H1 (cell line): Measurements from ENCODE around the gene UMOD. TPM values are rescaled to one million over a fixed set of nuclear protein-coding genes. Genes with fewer than 3 reads are reported as not detected.

Source experiments
- CTCF ChIA-PET: fragments of 300-600 bp; sonication (Branson Sonifier 250); formaldehyde crosslinking; loops from one replicate; lab custom pipeline; 2021; ENCODE audit not compliant: partially characterized antibody; lab: Charles Lee
- POLR2A ChIA-PET: fragments of 300-600 bp; sonication (Branson Sonifier 250); formaldehyde crosslinking; loops from one replicate; lab custom pipeline; 2021; ENCODE audit warnings: inconsistent platforms; ENCODE audit not compliant: partially characterized antibody; lab: Charles Lee
- DNase-seq, 2 experiments: peaks; one replicate each; pipeline versions ENCODE4 v3.0.0 to v3.0.0-alpha.2; 2010 to 2022; ENCODE audit warnings: low spot score in 2 of 2, low read depth in 1 of 2, mixed read lengths in 1 of 2
- FAIRE-seq: peaks from 2 replicates; lab custom pipeline; 2011; peaks lifted over from hg19 to GRCh38; lab: Jason Lieb, UNC
- H2AFZ ChIP-seq: 2 replicates; pipeline ENCODE4 v1.8.1; 2012; ENCODE audit warnings: low read length, inconsistent platforms
- H2AK5ac ChIP-seq: 2 replicates; pipeline ENCODE4 v1.6.1; 2013; ENCODE audit warnings: low read depth, low read length
- H2BK120ac ChIP-seq: replicated peaks from 2 replicates; pipeline ENCODE3; 2013; ENCODE audit warnings: low read depth, low read length, inconsistent platforms
- H2BK12ac ChIP-seq: 2 replicates; pipeline ENCODE4 v1.6.1; 2013; ENCODE audit warnings: low read depth, low read length
- H2BK15ac ChIP-seq: 2 replicates; pipeline ENCODE4 v1.6.1; 2013; ENCODE audit warnings: low read length
- H2BK20ac ChIP-seq: 2 replicates; pipeline ENCODE4 v1.6.1; 2013; ENCODE audit warnings: low read length
- H2BK5ac ChIP-seq: 2 replicates; pipeline ENCODE4 v1.6.1; 2013; ENCODE audit warnings: low read depth, low read length
- H3K14ac ChIP-seq: 2 replicates; pipeline ENCODE4 v1.6.1; 2013; ENCODE audit warnings: inconsistent platforms; ENCODE audit not compliant: insufficient read length
- H3K18ac ChIP-seq: 2 replicates; pipeline ENCODE4 v1.6.1; 2013; ENCODE audit warnings: low read length; ENCODE audit errors: extremely low read depth
- H3K23ac ChIP-seq: 2 replicates; pipeline ENCODE4 v1.6.1; 2013; ENCODE audit warnings: inconsistent platforms; ENCODE audit not compliant: insufficient read length
- H3K23me2 ChIP-seq: 2 replicates; pipeline ENCODE4 v1.6.1; 2013; ENCODE audit warnings: low read depth, low read length
- H3K27ac ChIP-seq: 2 replicates; pipeline ENCODE4 v1.6.1; 2011; ENCODE audit warnings: low read depth, low read length, inconsistent platforms
- H3K27me3 ChIP-seq, 4 experiments: replicated peaks in 1 of 4; 1 replicate in 1 of 4; 2 replicates in 3 of 4; pipeline versions ENCODE4 v1.6.1 to v1.8.1; 2011 to 2013; ENCODE audit warnings: low read length in 3 of 4, mild to moderate bottlenecking in 3 of 4, inconsistent platforms in 2 of 4, mixed read lengths in 2 of 4, moderate library complexity in 1 of 4; ENCODE audit not compliant: control insufficient read depth in 3 of 4, insufficient read depth in 3 of 4; ENCODE audit errors: extremely low read depth in 1 of 4
- H3K36me3 ChIP-seq, 4 experiments: 2 replicates each; pipeline versions ENCODE4 v1.6.1 to v1.8.1; 2011 to 2013; ENCODE audit warnings: mild to moderate bottlenecking in 4 of 4, low read length in 3 of 4, moderate library complexity in 2 of 4, control low read depth in 1 of 4, inconsistent platforms in 1 of 4; ENCODE audit not compliant: insufficient read depth in 4 of 4, control insufficient read depth in 2 of 4
- H3K4ac ChIP-seq: replicated peaks from 2 replicates; pipeline ENCODE3; 2013; ENCODE audit warnings: low read length, low read depth, mixed read lengths, inconsistent platforms; ENCODE audit not compliant: insufficient read length
- H3K4me1 ChIP-seq, 4 experiments: replicated peaks in 1 of 4; 1 replicate in 1 of 4; 2 replicates in 3 of 4; pipeline versions ENCODE4 v1.6.1 to v1.8.1; 2011 to 2013; ENCODE audit warnings: low read length in 3 of 4, inconsistent platforms in 2 of 4, mixed read lengths in 1 of 4; ENCODE audit not compliant: insufficient read depth in 4 of 4, control insufficient read depth in 3 of 4
- H3K4me2 ChIP-seq, 2 experiments: 2 replicates each; pipeline versions ENCODE4 v1.6.1 to v1.8.1; 2011 to 2013; ENCODE audit warnings: low read depth in 2 of 2, low read length in 2 of 2, control low read depth in 1 of 2, inconsistent platforms in 1 of 2, mild to moderate bottlenecking in 1 of 2; ENCODE audit not compliant: insufficient read depth in 1 of 2
- H3K4me3 ChIP-seq, 4 experiments: fragments of 200-600, 300-600 bp in 1 of 4; sonication (generic), shearing (Covaris generic), sonication (Bioruptor Twin) in 1 of 4; 2 replicates each; pipeline versions ENCODE4 v1.5.1 to v1.8.1; 2011 to 2016; ENCODE audit warnings: low read length in 4 of 4, low read depth in 3 of 4, control low read depth in 2 of 4, inconsistent platforms in 2 of 4, mild to moderate bottlenecking in 2 of 4, mixed read lengths in 1 of 4, moderate library complexity in 1 of 4; ENCODE audit not compliant: insufficient read depth in 2 of 4; ENCODE audit errors: extremely low read depth in 1 of 4
- H3K56ac ChIP-seq: replicated peaks from 2 replicates; pipeline ENCODE3; 2013; ENCODE audit warnings: low read depth, mild to moderate bottlenecking, mixed read lengths, low read length, inconsistent platforms; ENCODE audit not compliant: insufficient read length
- H3K79me1 ChIP-seq: 2 replicates; pipeline ENCODE4 v1.6.1; 2013; ENCODE audit warnings: low read depth, low read length, control low read depth
- H3K79me2 ChIP-seq, 2 experiments: 2 replicates each; pipeline versions ENCODE4 v1.6.1 to v1.8.1; 2012 to 2013; ENCODE audit warnings: low read length in 2 of 2, mild to moderate bottlenecking in 2 of 2, inconsistent platforms in 1 of 2; ENCODE audit not compliant: insufficient read depth in 2 of 2, control insufficient read depth in 1 of 2
- H3K9ac ChIP-seq, 4 experiments: replicated peaks in 1 of 4; 1 replicate in 1 of 4; 2 replicates in 3 of 4; pipeline versions ENCODE4 v1.6.1 to v1.8.1; 2011 to 2013; ENCODE audit warnings: low read depth in 3 of 4, low read length in 3 of 4, control low read depth in 2 of 4, mild to moderate bottlenecking in 2 of 4, moderate library complexity in 2 of 4, inconsistent platforms in 1 of 4; ENCODE audit errors: extremely low read depth in 1 of 4
- H3K9me3 ChIP-seq, 2 experiments: 2 replicates each; pipeline versions ENCODE4 v1.6.1 to v1.8.1; 2012 to 2013; ENCODE audit warnings: mild to moderate bottlenecking in 2 of 2, moderate library complexity in 2 of 2, control low read depth in 1 of 2, inconsistent platforms in 1 of 2, low read depth in 1 of 2, low read length in 1 of 2, mixed read lengths in 1 of 2; ENCODE audit not compliant: insufficient read depth in 2 of 2
- H4K20me1 ChIP-seq, 2 experiments: replicated peaks in 1 of 2; 2 replicates each; pipeline versions ENCODE3 to v1.8.1; 2011 to 2013; ENCODE audit warnings: inconsistent platforms in 2 of 2, low read length in 2 of 2, mild to moderate bottlenecking in 1 of 2; ENCODE audit not compliant: insufficient read depth in 2 of 2, control insufficient read depth in 1 of 2
- H4K5ac ChIP-seq: 2 replicates; pipeline ENCODE4 v1.6.1; 2013; ENCODE audit warnings: low read length, low read depth, mixed read lengths, inconsistent platforms; ENCODE audit not compliant: insufficient read length
- H4K8ac ChIP-seq: 2 replicates; pipeline ENCODE4 v1.8.0; 2013; ENCODE audit warnings: mild to moderate bottlenecking, moderate library complexity, low read length, inconsistent platforms; ENCODE audit not compliant: insufficient read depth; ENCODE audit errors: extremely low read depth
- H4K91ac ChIP-seq: replicated peaks from 2 replicates; pipeline ENCODE3; 2013; ENCODE audit warnings: low read length, mixed read lengths, inconsistent platforms; ENCODE audit not compliant: insufficient read length
- ASH2L ChIP-seq: fragments of 200-600, 300-600 bp; sonication (generic); IDR thresholded peaks from one replicate; pipeline ENCODE4 v1.7.1; 2017; ENCODE audit warnings: low read length
- CHD2 ChIP-seq: IDR thresholded peaks from 2 replicates; pipeline ENCODE4 v1.6.1; 2012; ENCODE audit warnings: low read length, improper control_type of control experiment
- CREB1 ChIP-seq: IDR thresholded peaks from 2 replicates; pipeline ENCODE4 v1.6.1; 2012; ENCODE audit warnings: inconsistent platforms
- EGR1 ChIP-seq: IDR thresholded peaks from 2 replicates; pipeline ENCODE4 v1.6.1; 2011; ENCODE audit warnings: low read depth, low read length, borderline replicate concordance
- EP300 ChIP-seq, 2 experiments: IDR thresholded peaks; 1 replicate in 1 of 2; 2 replicates in 1 of 2; pipeline ENCODE4 v1.6.1; 2011 to 2012; ENCODE audit warnings: low read depth in 2 of 2, low read length in 2 of 2, mild to moderate bottlenecking in 2 of 2, borderline replicate concordance in 1 of 2, inconsistent platforms in 1 of 2, moderate library complexity in 1 of 2
- GTF2F1 ChIP-seq: IDR thresholded peaks from 2 replicates; pipeline ENCODE4 v1.6.1; 2012; ENCODE audit warnings: low read depth, low read length, improper control_type of control experiment, borderline replicate concordance
- KDM4A ChIP-seq: IDR thresholded peaks from one replicate; pipeline ENCODE4 v1.7.1; 2012; ENCODE audit warnings: low read depth, mild to moderate bottlenecking, moderate library complexity, low read length, inconsistent platforms; ENCODE audit not compliant: severe bottlenecking
- RAD21 ChIP-seq, 2 experiments: IDR thresholded peaks in 1 of 2; conservative IDR thresholded peaks in 1 of 2; 2 replicates each; pipeline ENCODE4 v1.6.1; 2011; ENCODE audit warnings: low read depth in 2 of 2, low read length in 2 of 2, improper control_type of control experiment in 1 of 2, inconsistent platforms in 1 of 2, mild to moderate bottlenecking in 1 of 2, moderate library complexity in 1 of 2
- RNF2 ChIP-seq: fragments of 200-900, 300-1000 bp; sonication (generic); IDR thresholded peaks from 2 replicates; pipeline ENCODE4 v1.7.1; 2016; ENCODE audit warnings: borderline replicate concordance, low read depth, mild to moderate bottlenecking, antibody characterized with exemption, low read length; ENCODE audit not compliant: poor library complexity, severe bottlenecking; ENCODE audit errors: missing control alignments
- SIX5 ChIP-seq: IDR thresholded peaks from 2 replicates; pipeline ENCODE4 v1.6.1; 2011; ENCODE audit warnings: mild to moderate bottlenecking, low read depth, low read length
- SRF ChIP-seq: IDR thresholded peaks from 2 replicates; pipeline ENCODE4 v1.6.1; 2011; ENCODE audit warnings: mild to moderate bottlenecking, low read depth, low read length, moderate library complexity
- SUZ12 ChIP-seq: fragments of 200-600 bp; sonication (generic); IDR thresholded peaks from 2 replicates; pipeline ENCODE4 v1.6.1; 2012; ENCODE audit warnings: mild to moderate bottlenecking, inconsistent platforms, low read length, moderate library complexity, mixed read lengths
- TEAD4 ChIP-seq: IDR thresholded peaks from 2 replicates; pipeline ENCODE4 v1.6.1; 2012; ENCODE audit warnings: low read depth, low read length, inconsistent platforms, mixed read lengths
- WGBS, 2 experiments: shearing (Covaris generic) in 1 of 2; methylation state at CpG; one replicate each; pipeline versions ENCODE4 v1.1.6 to v1.1.7; 2013 to 2015; ENCODE audit warnings: low lambda C conversion rate in 2 of 2, mixed read lengths in 2 of 2, inconsistent platforms in 1 of 2, low coverage in 1 of 2, missing lambda C conversion rate in 1 of 2; ENCODE audit not compliant: insufficient replicate concordance in 2 of 2, insufficient coverage in 1 of 2, insufficient read length in 1 of 2; ENCODE audit errors: extremely low coverage in 1 of 2, missing lambda C conversion rate in 1 of 2; 5-methylcytosine and 5-hydroxymethylcytosine counted together
- polyA plus RNA-seq, 7 experiments: library from polyadenylated mRNA; depleted of rRNA in 3 of 7; stranded (reverse) in 5 of 7; unstranded in 2 of 7; fragments of >200 nt in 5 of 7; fragments of 200-250 nt in 2 of 7; gene quantifications; 1 replicate in 5 of 7; 2 replicates in 1 of 7; 4 replicates in 1 of 7; pipeline versions ENCODE4 v1.2.1 to v1.2.3, GENCODE V29; 2011 to 2013; ENCODE audit warnings: missing spikeins in 2 of 7, mixed read lengths in 2 of 7
- total RNA-seq: library from RNA; stranded (reverse); fragmentation: NEBNext Ultra II Directional; extraction: Animal tissue kit (Norgen Biotek cat#: 25700); gene quantifications from 2 replicates; pipeline ENCODE4 v1.2.1, GENCODE V29; 2021
- TF ChIP-seq, protein P1 (sequence below): IDR thresholded peaks from 2 replicates; pipeline ENCODE4 v1.6.1; 2012; ENCODE audit warnings: inconsistent platforms

Gene UMOD
- total and polyA plus RNA-seq, 2 of the 8 experiments (the other 6 are each of a cell fraction or from before 2014, with no cell fraction given) = not detected

DNA sequence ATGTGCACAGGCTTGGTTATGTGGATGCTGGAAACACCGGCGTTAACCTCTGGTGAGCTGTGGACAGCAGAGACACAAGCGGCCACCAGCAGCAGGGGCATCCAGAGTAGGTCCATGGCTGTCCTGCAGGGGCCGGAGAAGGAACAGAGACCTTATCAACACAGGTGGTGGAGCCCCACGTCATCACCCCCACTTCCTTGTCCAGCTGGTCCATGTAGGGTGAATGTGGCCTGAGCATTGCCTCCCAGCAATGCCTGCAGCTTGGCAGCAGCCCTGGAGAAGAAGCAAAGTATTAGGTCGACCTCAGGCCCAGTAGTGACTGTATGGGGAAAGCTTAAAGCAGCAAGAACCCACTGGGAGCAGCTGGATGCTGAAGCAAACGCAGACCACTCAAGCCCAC, 46.7 kb upstream of the UMOD start:
- H3K27me3 ChIP-seq = no peaks in the 10 kb centered on the region
- no peak overlapping the region for H3K18ac ChIP-seq
- no peaks in the 10 kb centered on the region for H3K9me3 ChIP-seq
- no peak overlapping the region for H2BK12ac ChIP-seq
- H2AK5ac ChIP-seq = no peak overlapping the region
- no peak overlapping the region for H3K27ac ChIP-seq
- H3K23ac ChIP-seq = no peak overlapping the region
- no peak overlapping the region for H3K4me2 ChIP-seq
- 82% methylated on average over 6 of the region's 7 CpGs; no CpG with 5 or more reads in 1 of the 2 experiments for WGBS, 2 experiments
- H3K23me2 ChIP-seq = no peaks in the 10 kb centered on the region
- FAIRE-seq (no peak), DNase-seq (no peak)
- H4K91ac ChIP-seq = no peak overlapping the region
- no peak overlapping the region for H2BK15ac ChIP-seq
- ChIA-PET CTCF (interaction anchor here (0.6 to 0.8 kb wide), 4 partner anchors 14 to 492 kb away, joined by 3 to 4 read pairs (median 3); no protein-coding TSS in a partner anchor), POLR2A (no interaction called here)
- no peak overlapping the region for H3K4me3 ChIP-seq
- H3K36me3 ChIP-seq = no peaks in the 10 kb centered on the region
- no peak overlapping the region for H3K56ac ChIP-seq
- H3K4ac ChIP-seq = no peak overlapping the region
- H2AFZ ChIP-seq = no peak overlapping the region
- no peak overlapping the region for H2BK5ac ChIP-seq
- no peaks in the 10 kb centered on the region for H3K79me2 ChIP-seq
- no peak overlapping the region for H2BK20ac ChIP-seq
- no peak overlapping the region for H4K5ac ChIP-seq
- no peak overlapping the region for H4K8ac ChIP-seq
- no peaks in the 10 kb centered on the region for H3K79me1 ChIP-seq
- H3K9ac ChIP-seq = no peak overlapping the region
- peaks cover 0 to 1% (median 0%) of the 10 kb centered on the region in 4 experiments; a peak in 1 of 7 replicates for H3K4me1 ChIP-seq
- no peak overlapping the region for H3K14ac ChIP-seq
- no peaks in the 10 kb centered on the region for H4K20me1 ChIP-seq
- no peak overlapping the region for H2BK120ac ChIP-seq
- TF ChIP-seq SUZ12 (no peak), EGR1 (no peak), KDM4A (no peak), TEAD4 (no peak), CREB1 (no peak), ASH2L (no peak), SIX5 (no peak), EP300 (IDR thresholded peaks at IDR 0.05; ENCODE audit: borderline replicate concordance in 1 of 2, low read depth in 2 of 2, low read length in 2 of 2) (no peak), RAD21 (IDR thresholded peaks at IDR 0.05 in 1 of 2, conservative IDR thresholded peaks at IDR 0.05 in 1 of 2; ENCODE audit: low read depth in 2 of 2, low read length in 2 of 2) (no peak), RNF2 (no peak), CHD2 (no peak), GTF2F1 (no peak), SRF (no peak)
- TF ChIP-seq, protein P1, sequence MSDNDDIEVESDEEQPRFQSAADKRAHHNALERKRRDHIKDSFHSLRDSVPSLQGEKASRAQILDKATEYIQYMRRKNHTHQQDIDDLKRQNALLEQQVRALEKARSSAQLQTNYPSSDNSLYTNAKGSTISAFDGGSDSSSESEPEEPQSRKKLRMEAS = no peak
